GM12873 (cell line): ENCODE data around the gene NTRK2.

Experiments used
- CTCF ChIP-seq: IDR thresholded peaks from 2 replicates; pipeline ENCODE4 v1.5.1; 2012; ENCODE audit warnings: low read depth, mild to moderate bottlenecking, moderate library complexity, low read length, control low read depth; ENCODE audit not compliant: insufficient read depth; ENCODE audit errors: missing control alignments

NTRK2 gene

GRCh38 chr9:84736536-84736935 lies 67.0 kb downstream of the NTRK2 start:
- no peak for TF ChIP-seq CTCF

GRCh38 chr9:84738353-84738752 lies 68.8 kb downstream of the NTRK2 start:
- TF ChIP-seq CTCF: no peak

GRCh38 chr9:84742261-84742660 lies 72.7 kb downstream of the NTRK2 start:
- no peak for TF ChIP-seq CTCF

- TF ChIP-seq CTCF: no peak
Observed at GRCh38 chr9:84744195-84744594, 74.7 kb downstream of the NTRK2 start.

- TF ChIP-seq CTCF: no peak
Observed at GRCh38 chr9:84744726-84745125, 75.2 kb downstream of the NTRK2 start.

GRCh38 chr9:84748112-84748511 lies 78.6 kb downstream of the NTRK2 start:
- TF ChIP-seq CTCF: no peak

- no peak for TF ChIP-seq CTCF
Observed at GRCh38 chr9:84750152-84750865, 80.8 kb downstream of the NTRK2 start.
